K562 (cell line): ENCODE data around the gene NXF1. TPM values are rescaled to one million over a fixed set of nuclear protein-coding genes. Genes with fewer than 3 reads are reported as not detected.

Experiments
- BACH1 ChIP-seq: fragments of 200-800 bp; sonication (Bioruptor generic); IDR thresholded peaks from 2 replicates; pipeline ENCODE4 v1.6.1; 2016; ENCODE audit warnings: missing genetic modification characterization, missing compliant biosample characterization
- DIDO1 ChIP-seq: fragments of 450-650 bp; IDR thresholded peaks from 2 replicates; pipeline ENCODE4 v1.6.1; 2016; ENCODE audit warnings: low read depth, missing biosample characterization, missing genetic modification characterization
- FOXM1 ChIP-seq, 2 experiments: fragments of 450-650 bp in 1 of 2; sonication (generic) in 1 of 2; formaldehyde crosslinking in 1 of 2; IDR thresholded peaks; 2 replicates each; pipeline versions ENCODE4 v1.6.1 to v1.9.0; 2017 to 2022; ENCODE audit warnings: low read depth in 2 of 2, mild to moderate bottlenecking in 2 of 2, missing genetic modification reagents in 1 of 2, moderate library complexity in 1 of 2
- HDGF ChIP-seq: fragments of 450-650 bp; IDR thresholded peaks from 2 replicates; pipeline ENCODE4 v1.6.1; 2016
- ILF3 ChIP-seq: fragments of 450-650 bp; IDR thresholded peaks from 2 replicates; pipeline ENCODE4 v1.6.1; 2018; ENCODE audit warnings: antibody characterized with exemption, mild to moderate bottlenecking, moderate library complexity, borderline replicate concordance
- KLF1 ChIP-seq: fragments of 450-650 bp; IDR thresholded peaks from 2 replicates; pipeline ENCODE4 v1.6.1; 2016; ENCODE audit warnings: missing genetic modification characterization, missing compliant biosample characterization
- NEUROD1 ChIP-seq: fragments of 150-350 bp; IDR thresholded peaks from 2 replicates; pipeline ENCODE4 v1.6.1; 2014; ENCODE audit warnings: borderline replicate concordance, low read length, low read depth; ENCODE audit not compliant: partially characterized antibody
- POLR2G ChIP-seq: fragments of 200-400 bp; formaldehyde crosslinking; IDR thresholded peaks from 2 replicates; pipeline ENCODE4 v1.6.1; 2017; ENCODE audit warnings: low read depth, mild to moderate bottlenecking, antibody characterized with exemption, low read length, moderate library complexity
- RNF2 ChIP-seq: sonication (generic); IDR thresholded peaks from 2 replicates; pipeline ENCODE4 v1.6.1; 2016
- SLC30A9 ChIP-seq: fragments of 250-450 bp; sonication (Bioruptor Pico); IDR thresholded peaks from 2 replicates; pipeline ENCODE4 v1.8.0; 2022; ENCODE audit warnings: mild to moderate bottlenecking, moderate library complexity
- SREBF2 ChIP-seq: sonication (generic); formaldehyde crosslinking; IDR thresholded peaks from 2 replicates; pipeline ENCODE4 v1.4.0; 2020; ENCODE audit warnings: mild to moderate bottlenecking, missing genetic modification reagents
- TBL1XR1 ChIP-seq, 2 experiments: IDR thresholded peaks; 2 replicates each; pipeline ENCODE4 v1.6.1; 2012; ENCODE audit warnings: improper control_type of control experiment in 2 of 2, low read length in 2 of 2, mild to moderate bottlenecking in 1 of 2
- WHSC1 ChIP-seq: IDR thresholded peaks from one replicate; pipeline ENCODE4 v1.6.1; 2012; ENCODE audit warnings: low read length, control low read depth, inconsistent platforms
- ZKSCAN1 ChIP-seq: fragments of 150-350 bp; IDR thresholded peaks from 2 replicates; pipeline ENCODE4 v1.6.1; 2016; ENCODE audit warnings: low read depth, low read length
- ZNF174 ChIP-seq: fragments of 250-450 bp; sonication (Bioruptor Pico); IDR thresholded peaks from 2 replicates; pipeline ENCODE4 v1.4.0; 2020; ENCODE audit warnings: mild to moderate bottlenecking
- ZNF785 ChIP-seq: fragments of 250-450 bp; sonication (Bioruptor Pico); IDR thresholded peaks from 2 replicates; pipeline ENCODE4 v1.4.0; 2020; ENCODE audit warnings: mild to moderate bottlenecking
- polyA plus RNA-seq, 8 experiments: library from polyadenylated mRNA; depleted of rRNA in 4 of 8; stranded (reverse) in 5 of 8; unstranded in 3 of 8; fragments of >200 nt; fragmentation: Nextera tagmentation in 2 of 8; fragmentation: Illumina TruSeq in 1 of 8; extraction: Ambion mirVana in 2 of 8; extraction: Trizol in 1 of 8; gene quantifications; 2 replicates each; pipeline versions ENCODE4 v1.2.1 to v1.2.3, GENCODE V29; 2011 to 2014; ENCODE audit warnings: inconsistent platforms in 1 of 8, missing spikeins in 1 of 8
- total RNA-seq, 7 experiments: library from RNA; depleted of rRNA in 6 of 7; stranded (reverse); fragments of >200 nt in 6 of 7; fragmentation: Illumina TruSeq in 2 of 7; extraction: Trizol in 2 of 7; gene quantifications; 2 replicates each; pipeline versions ENCODE4 v1.2.1 to v1.2.3, GENCODE V29; 2011 to 2021; ENCODE audit warnings: low replicate concordance in 1 of 7
- TF ChIP-seq, protein P1 (sequence below): fragments of 450-650 bp; IDR thresholded peaks from 2 replicates; pipeline ENCODE4 v1.7.1; 2018; ENCODE audit warnings: mild to moderate bottlenecking, low read depth; ENCODE audit not compliant: partially characterized antibody
- TF ChIP-seq, protein P2 (sequence below), 2 experiments: IDR thresholded peaks; 2 replicates each; pipeline ENCODE4 v1.6.1; 2011; ENCODE audit warnings: borderline replicate concordance in 1 of 2, control low read depth in 1 of 2, low read depth in 1 of 2, low read length in 1 of 2, mild to moderate bottlenecking in 1 of 2, mixed read lengths in 1 of 2, moderate library complexity in 1 of 2; ENCODE audit not compliant: insufficient read depth in 1 of 2, insufficient read length in 1 of 2, poor library complexity in 1 of 2, severe bottlenecking in 1 of 2; ENCODE audit errors: extremely low read depth in 1 of 2
- TF ChIP-seq, protein P3 (sequence below), 3 experiments: fragments of 200-800 bp in 1 of 3; sonication (Bioruptor generic) in 1 of 3; sonication (generic) in 1 of 3; formaldehyde crosslinking in 1 of 3; IDR thresholded peaks; 2 replicates each; pipeline versions ENCODE4 v1.6.1 to v1.8.0; 2016 to 2022; ENCODE audit warnings: mild to moderate bottlenecking in 2 of 3, missing compliant biosample characterization in 2 of 3, missing genetic modification characterization in 2 of 3, missing genetic modification reagents in 1 of 3
- TF ChIP-seq, protein P4 (sequence below): fragments of 250-450 bp; sonication (Bioruptor Pico); IDR thresholded peaks from 2 replicates; pipeline ENCODE4 v1.4.0; 2020; ENCODE audit warnings: mild to moderate bottlenecking

NXF1 gene
- total and polyA plus RNA-seq, 9 of the 15 experiments (the other 6 are each of a cell fraction or from before 2014, with no cell fraction given), result 18.1 to 98.3 (median 35.8) TPM

- peak; percentile 72; the same call in 1 of the 2 replicates for TF ChIP-seq BACH1
- TF ChIP-seq TBL1XR1 (IDR thresholded peaks at IDR 0.05; ENCODE audit: low read length in 2 of 2), result peak; percentile 16 to 95; a peak in 2 of 4 replicates
- TF ChIP-seq SLC30A9, result no peak
- TF ChIP-seq RNF2, result no peak
- TF ChIP-seq DIDO1 (tag), result peak; percentile 89
- TF ChIP-seq ILF3, result peak; percentile 72; the same call in 1 of the 2 replicates
- no peak for TF ChIP-seq FOXM1 (IDR thresholded peaks at IDR 0.05; ENCODE audit: low read depth)
- peak; percentile 83; the same call in 1 of the 2 replicates for TF ChIP-seq FOXM1 (CRISPR knock-in tag; IDR thresholded peaks at IDR 0.05; ENCODE audit: low read depth)
- TF ChIP-seq WHSC1, result no peak
- TF ChIP-seq, protein P1, sequence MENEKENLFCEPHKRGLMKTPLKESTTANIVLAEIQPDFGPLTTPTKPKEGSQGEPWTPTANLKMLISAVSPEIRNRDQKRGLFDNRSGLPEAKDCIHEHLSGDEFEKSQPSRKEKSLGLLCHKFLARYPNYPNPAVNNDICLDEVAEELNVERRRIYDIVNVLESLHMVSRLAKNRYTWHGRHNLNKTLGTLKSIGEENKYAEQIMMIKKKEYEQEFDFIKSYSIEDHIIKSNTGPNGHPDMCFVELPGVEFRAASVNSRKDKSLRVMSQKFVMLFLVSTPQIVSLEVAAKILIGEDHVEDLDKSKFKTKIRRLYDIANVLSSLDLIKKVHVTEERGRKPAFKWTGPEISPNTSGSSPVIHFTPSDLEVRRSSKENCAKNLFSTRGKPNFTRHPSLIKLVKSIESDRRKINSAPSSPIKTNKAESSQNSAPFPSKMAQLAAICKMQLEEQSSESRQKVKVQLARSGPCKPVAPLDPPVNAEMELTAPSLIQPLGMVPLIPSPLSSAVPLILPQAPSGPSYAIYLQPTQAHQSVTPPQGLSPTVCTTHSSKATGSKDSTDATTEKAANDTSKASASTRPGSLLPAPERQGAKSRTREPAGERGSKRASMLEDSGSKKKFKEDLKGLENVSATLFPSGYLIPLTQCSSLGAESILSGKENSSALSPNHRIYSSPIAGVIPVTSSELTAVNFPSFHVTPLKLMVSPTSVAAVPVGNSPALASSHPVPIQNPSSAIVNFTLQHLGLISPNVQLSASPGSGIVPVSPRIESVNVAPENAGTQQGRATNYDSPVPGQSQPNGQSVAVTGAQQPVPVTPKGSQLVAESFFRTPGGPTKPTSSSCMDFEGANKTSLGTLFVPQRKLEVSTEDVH, result peak; percentile 93
- TF ChIP-seq HDGF, result no peak
- no peak for TF ChIP-seq SREBF2
- TF ChIP-seq ZKSCAN1, result peak; percentile 64; the same call in 1 of the 2 replicates
- no peak for TF ChIP-seq ZNF174 (CRISPR knock-in tag)
- peak; percentile 93 for TF ChIP-seq POLR2G
- TF ChIP-seq ZNF785 (CRISPR knock-in tag), result no peak
- TF ChIP-seq NEUROD1, result peak; percentile 54
- TF ChIP-seq, protein P2, sequence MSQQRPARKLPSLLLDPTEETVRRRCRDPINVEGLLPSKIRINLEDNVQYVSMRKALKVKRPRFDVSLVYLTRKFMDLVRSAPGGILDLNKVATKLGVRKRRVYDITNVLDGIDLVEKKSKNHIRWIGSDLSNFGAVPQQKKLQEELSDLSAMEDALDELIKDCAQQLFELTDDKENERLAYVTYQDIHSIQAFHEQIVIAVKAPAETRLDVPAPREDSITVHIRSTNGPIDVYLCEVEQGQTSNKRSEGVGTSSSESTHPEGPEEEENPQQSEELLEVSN (IDR thresholded peaks at IDR 0.05; ENCODE audit: borderline replicate concordance in 1 of 2, extremely low read depth in 1 of 2, insufficient read depth in 1 of 2, insufficient read length in 1 of 2, low read depth in 1 of 2, low read length in 1 of 2, poor library complexity in 1 of 2, severe bottlenecking in 1 of 2), result peak in 1 of 2 experiments; percentile 73
- TF ChIP-seq, protein P3, sequence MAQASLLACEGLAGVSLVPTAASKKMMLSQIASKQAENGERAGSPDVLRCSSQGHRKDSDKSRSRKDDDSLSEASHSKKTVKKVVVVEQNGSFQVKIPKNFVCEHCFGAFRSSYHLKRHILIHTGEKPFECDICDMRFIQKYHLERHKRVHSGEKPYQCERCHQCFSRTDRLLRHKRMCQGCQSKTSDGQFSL (CRISPR knock-in tag; IDR thresholded peaks at IDR 0.05), result 0 out of 2 replicates have a peak, but pooled peaks have one; percentile 28
- TF ChIP-seq, protein P3 (tag; IDR thresholded peaks at IDR 0.05), result no peak
- TF ChIP-seq KLF1 (tag), result 0 out of 2 replicates have a peak, but pooled peaks have one; percentile 46
- TF ChIP-seq, protein P4, sequence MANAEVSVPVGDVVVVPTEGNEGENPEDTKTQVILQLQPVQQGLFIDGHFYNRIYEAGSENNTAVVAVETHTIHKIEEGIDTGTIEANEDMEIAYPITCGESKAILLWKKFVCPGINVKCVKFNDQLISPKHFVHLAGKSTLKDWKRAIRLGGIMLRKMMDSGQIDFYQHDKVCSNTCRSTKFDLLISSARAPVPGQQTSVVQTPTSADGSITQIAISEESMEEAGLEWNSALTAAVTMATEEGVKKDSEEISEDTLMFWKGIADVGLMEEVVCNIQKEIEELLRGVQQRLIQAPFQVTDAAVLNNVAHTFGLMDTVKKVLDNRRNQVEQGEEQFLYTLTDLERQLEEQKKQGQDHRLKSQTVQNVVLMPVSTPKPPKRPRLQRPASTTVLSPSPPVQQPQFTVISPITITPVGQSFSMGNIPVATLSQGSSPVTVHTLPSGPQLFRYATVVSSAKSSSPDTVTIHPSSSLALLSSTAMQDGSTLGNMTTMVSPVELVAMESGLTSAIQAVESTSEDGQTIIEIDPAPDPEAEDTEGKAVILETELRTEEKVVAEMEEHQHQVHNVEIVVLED (CRISPR knock-in tag), result peak; percentile 9; the same call in 1 of the 2 replicates
Observed at GRCh38 chr11:62839050-62839945, 34.1 kb upstream of the NXF1 start, which contains the start of gene WDR74 (continued).
